Adipocyte (in vitro differentiated cells): ENCODE measurements around the gene MAP4K4.

Source experiments
- DNase-seq: peaks from one replicate; pipeline ENCODE4 v3.0.0-alpha.2; 2015; ENCODE audit warnings: low read depth
- H3K27me3 ChIP-seq: replicated peaks from 2 replicates; pipeline ENCODE4 v1.7.0; 2013; ENCODE audit warnings: mild to moderate bottlenecking, low read length, moderate library complexity; ENCODE audit not compliant: control insufficient read depth, insufficient read depth
- H3K36me3 ChIP-seq: 2 replicates; pipeline ENCODE4 v1.7.0; 2013; ENCODE audit warnings: low read length, mild to moderate bottlenecking, moderate library complexity; ENCODE audit not compliant: control insufficient read depth, insufficient read depth, severe bottlenecking
- H3K4me1 ChIP-seq: 2 replicates; pipeline ENCODE4 v1.7.0; 2013; ENCODE audit warnings: mild to moderate bottlenecking, low read length, moderate library complexity; ENCODE audit not compliant: control insufficient read depth, insufficient read depth
- H3K4me3 ChIP-seq: 2 replicates; pipeline ENCODE4 v1.7.0; 2013; ENCODE audit warnings: mild to moderate bottlenecking, low read length, moderate library complexity
- H3K9ac ChIP-seq: 2 replicates; pipeline ENCODE4 v1.7.0; 2013; ENCODE audit warnings: mild to moderate bottlenecking, low read length, moderate library complexity
- H3K9me3 ChIP-seq: 2 replicates; pipeline ENCODE4 v1.7.0; 2013; ENCODE audit warnings: mild to moderate bottlenecking, low read length, moderate library complexity; ENCODE audit not compliant: control insufficient read depth

Gene MAP4K4

GRCh38 chr2:101802329-101802728 lies 104.8 kb downstream of the MAP4K4 start:
- H3K4me3 ChIP-seq, result no peak overlapping the region
- no peaks in the 10 kb centered on the region for H3K9me3 ChIP-seq
- no peak overlapping the region for H3K9ac ChIP-seq
- H3K4me1 ChIP-seq, result peaks cover 52% of the 10 kb centered on the region
- no peak for DNase-seq
- H3K27me3 ChIP-seq, result no peaks in the 10 kb centered on the region
- no peaks in the 10 kb centered on the region for H3K36me3 ChIP-seq

- no peaks in the 10 kb centered on the region for H3K9me3 ChIP-seq
- H3K4me1 ChIP-seq, result peaks cover 60% of the 10 kb centered on the region
- no peak for DNase-seq
- H3K4me3 ChIP-seq, result no peak overlapping the region
- peak overlapping the region; percentile 62 for H3K9ac ChIP-seq
- no peaks in the 10 kb centered on the region for H3K36me3 ChIP-seq
- no peaks in the 10 kb centered on the region for H3K27me3 ChIP-seq
These were observed 105.6 kb downstream of the MAP4K4 start for GRCh38 chr2:101803128-101803527.

- Histone ChIP-seq H3K27me3 (no peaks in the 10 kb centered on the region), H3K36me3 (no peaks in the 10 kb centered on the region), H3K9ac (peak overlapping the region; percentile 62), H3K9me3 (no peaks in the 10 kb centered on the region), H3K4me3 (peak overlapping the region; percentile 8), H3K4me1 (peaks cover 61% of the 10 kb centered on the region)
- peak; percentile 43 for DNase-seq
These were observed 106.6 kb downstream of the MAP4K4 start for GRCh38 chr2:101803945-101804696.

GRCh38 chr2:101805152-101806088 lies 107.9 kb downstream of the MAP4K4 start:
- Histone ChIP-seq H3K27me3 (no peaks in the 10 kb centered on the region), H3K9me3 (no peaks in the 10 kb centered on the region), H3K4me3 (peak overlapping the region; percentile 38), H3K4me1 (peaks cover 61% of the 10 kb centered on the region), H3K9ac (peak overlapping the region; percentile 40), H3K36me3 (no peaks in the 10 kb centered on the region)
- peak; percentile 44 for DNase-seq

GRCh38 chr2:101806123-101806522 lies 108.6 kb downstream of the MAP4K4 start:
- peak overlapping the region; percentile 38 for H3K4me3 ChIP-seq
- no peaks in the 10 kb centered on the region for H3K9me3 ChIP-seq
- H3K4me1 ChIP-seq, result peaks cover 61% of the 10 kb centered on the region
- H3K27me3 ChIP-seq, result no peaks in the 10 kb centered on the region
- peak overlapping the region; percentile 40 for H3K9ac ChIP-seq
- peak; percentile 81 for DNase-seq
- no peaks in the 10 kb centered on the region for H3K36me3 ChIP-seq

- peak; percentile 52 for DNase-seq
- no peaks in the 10 kb centered on the region for H3K36me3 ChIP-seq
- peaks cover 61% of the 10 kb centered on the region for H3K4me1 ChIP-seq
These were observed 109.2 kb downstream of the MAP4K4 start for GRCh38 chr2:101806701-101807100.

GRCh38 chr2:101807242-101807641 lies 109.7 kb downstream of the MAP4K4 start:
- Histone ChIP-seq H3K27me3 (no peaks in the 10 kb centered on the region), H3K36me3 (no peaks in the 10 kb centered on the region), H3K4me1 (peaks cover 59% of the 10 kb centered on the region), H3K9me3 (no peaks in the 10 kb centered on the region), H3K9ac (no peak overlapping the region), H3K4me3 (no peak overlapping the region)
- DNase-seq, result no peak

More at GRCh38 chr2:101806701-101807100, 109.2 kb downstream of the MAP4K4 start:
- no peaks in the 10 kb centered on the region for H3K27me3 ChIP-seq
- H3K4me3 ChIP-seq, result peak overlapping the region; percentile 38
- no peaks in the 10 kb centered on the region for H3K9me3 ChIP-seq
- H3K9ac ChIP-seq, result peak overlapping the region; percentile 55

GRCh38 chr2:101808006-101808562 lies 110.6 kb downstream of the MAP4K4 start:
- H3K4me1 ChIP-seq, result peaks cover 51% of the 10 kb centered on the region
- no peaks in the 10 kb centered on the region for H3K27me3 ChIP-seq
- DNase-seq, result no peak
- no peak overlapping the region for H3K4me3 ChIP-seq
- H3K9ac ChIP-seq, result no peak overlapping the region
- H3K36me3 ChIP-seq, result no peaks in the 10 kb centered on the region
- H3K9me3 ChIP-seq, result no peaks in the 10 kb centered on the region

- no peak overlapping the region for H3K9ac ChIP-seq
- H3K4me3 ChIP-seq, result no peak overlapping the region
- H3K4me1 ChIP-seq, result peaks cover 43% of the 10 kb centered on the region
- H3K27me3 ChIP-seq, result no peaks in the 10 kb centered on the region
- H3K9me3 ChIP-seq, result no peaks in the 10 kb centered on the region
- DNase-seq, result no peak
- no peaks in the 10 kb centered on the region for H3K36me3 ChIP-seq
These were observed 112.2 kb downstream of the MAP4K4 start for GRCh38 chr2:101809698-101810097.

GRCh38 chr2:101811226-101812015 lies 113.9 kb downstream of the MAP4K4 start:
- Histone ChIP-seq H3K9ac (no peak overlapping the region), H3K4me3 (no peak overlapping the region), H3K36me3 (no peaks in the 10 kb centered on the region), H3K4me1 (peaks cover 43% of the 10 kb centered on the region), H3K9me3 (no peaks in the 10 kb centered on the region), H3K27me3 (no peaks in the 10 kb centered on the region)
- no peak for DNase-seq
